HG03103 (cell line): ENCODE data around the gene RUNX1.
"Not testable (repeated sequence)": the region's sequence is repeated elsewhere in the genome, so short reads cannot be mapped to it uniquely, and the experiment has no call there.

ENCODE experiments used
- ATAC-seq: cut with Tn5 transposase; IDR thresholded peaks from one replicate; pipeline ENCODE4 v1.9.1; 2021; ENCODE audit warnings: low read depth; ENCODE audit not compliant: unreplicated experiment

The RUNX1 gene

GRCh38 chr21:34951868-34952267 is 97.2 kb downstream of the RUNX1 start:
- ATAC-seq, result not testable (repeated sequence)

- no peak for ATAC-seq
Measured at GRCh38 chr21:34950980-34951379, 98.1 kb downstream of the RUNX1 start.

- ATAC-seq, result no peak
Measured at GRCh38 chr21:34949499-34949898, 99.6 kb downstream of the RUNX1 start.

GRCh38 chr21:34949030-34949429 is 100.1 kb downstream of the RUNX1 start:
- no peak for ATAC-seq

GRCh38 chr21:34948157-34948556 is 100.9 kb downstream of the RUNX1 start:
- ATAC-seq, result no peak

GRCh38 chr21:34946916-34947534 is 102.1 kb downstream of the RUNX1 start:
- ATAC-seq, result no peak

- ATAC-seq, result no peak
Measured at GRCh38 chr21:34946385-34946840, 102.7 kb downstream of the RUNX1 start.

- ATAC-seq, result no peak
Measured at GRCh38 chr21:34945288-34945687, 103.8 kb downstream of the RUNX1 start.

- ATAC-seq, result no peak
Measured at GRCh38 chr21:34944015-34944755, 104.9 kb downstream of the RUNX1 start.

GRCh38 chr21:34942911-34943310 is 106.2 kb downstream of the RUNX1 start:
- no peak for ATAC-seq

- no peak for ATAC-seq
Measured at GRCh38 chr21:34941162-34941561, 107.9 kb downstream of the RUNX1 start.

GRCh38 chr21:34939673-34940331 is 109.3 kb downstream of the RUNX1 start:
- ATAC-seq, result no peak

- ATAC-seq, result no peak
Measured at GRCh38 chr21:34938089-34938764, 110.9 kb downstream of the RUNX1 start.

- no peak for ATAC-seq
Measured at GRCh38 chr21:34936883-34937563, 112.1 kb downstream of the RUNX1 start.

- ATAC-seq, result no peak
Measured at GRCh38 chr21:34936371-34936789, 112.7 kb downstream of the RUNX1 start.

- ATAC-seq, result no peak
Measured at GRCh38 chr21:34935898-34936297, 113.2 kb downstream of the RUNX1 start.

GRCh38 chr21:34935452-34935851 is 113.7 kb downstream of the RUNX1 start:
- ATAC-seq, result no peak

- no peak for ATAC-seq
Measured at GRCh38 chr21:34934350-34934749, 114.8 kb downstream of the RUNX1 start.

- no peak for ATAC-seq
Measured at GRCh38 chr21:34933609-34934335, 115.3 kb downstream of the RUNX1 start.

- no peak for ATAC-seq
Measured at GRCh38 chr21:34932233-34932632, 116.9 kb downstream of the RUNX1 start.
